HEK293 (cell line): ENCODE results near the gene LRRC49.

Experiments
- CTCF ChIA-PET: fragments of 350-600 bp; formaldehyde crosslinking; extraction: SDS; loops from one replicate; lab custom pipeline; 2021; ENCODE audit warnings: antibody characterized with exemption; lab: Yijun Ruan, JAX
- POLR2A ChIA-PET: fragments of 300-600 bp; formaldehyde crosslinking; extraction: SDS; loops from one replicate; lab custom pipeline; 2020; ENCODE audit warnings: antibody characterized with exemption, inconsistent platforms; lab: Yijun Ruan, JAX
- H3K27ac ChIP-seq: fragments of 200-500 bp; sonication (Bioruptor generic); 2 replicates; pipeline ENCODE4 v1.5.1; 2014; ENCODE audit warnings: low read depth, low read length, control low read depth, inconsistent platforms; ENCODE audit errors: extremely low read depth
- H3K36me3 ChIP-seq, 2 experiments: fragments of 200-500 bp in 1 of 2; sonication (Bioruptor generic) in 1 of 2; 1 replicate in 1 of 2; 2 replicates in 1 of 2; pipeline ENCODE4 v1.5.1; 2014 to 2017; ENCODE audit warnings: inconsistent platforms in 2 of 2, low read length in 2 of 2; ENCODE audit not compliant: control insufficient read depth in 2 of 2, insufficient read depth in 1 of 2
- H3K4me1 ChIP-seq: fragments of 200-500 bp; sonication (Bioruptor generic); 2 replicates; pipeline ENCODE4 v1.5.1; 2014; ENCODE audit warnings: mild to moderate bottlenecking, low read length, inconsistent platforms; ENCODE audit not compliant: control insufficient read depth, insufficient read depth
- H3K4me3 ChIP-seq: 2 replicates; pipeline ENCODE4 v1.5.1; 2011; ENCODE audit warnings: low read depth, mild to moderate bottlenecking, control low read depth, low read length, moderate library complexity
- H3K9me3 ChIP-seq: fragments of 200-500 bp; sonication (Bioruptor generic); 2 replicates; pipeline ENCODE4 v1.5.1; 2014; ENCODE audit warnings: low read depth, low read length, inconsistent platforms; ENCODE audit not compliant: control insufficient read depth, insufficient read depth
- AEBP2 ChIP-seq: fragments of 450-650 bp; formaldehyde crosslinking; IDR thresholded peaks from 2 replicates; pipeline ENCODE4 v1.5.1; 2016; ENCODE audit warnings: missing biosample characterization, missing genetic modification characterization, borderline replicate concordance
- EGR2 ChIP-seq: fragments of 450-650 bp; formaldehyde crosslinking; IDR thresholded peaks from 2 replicates; pipeline ENCODE4 v1.5.1; 2016; ENCODE audit warnings: low read depth, missing biosample characterization, missing genetic modification characterization
- GLIS2 ChIP-seq: fragments of 450-650 bp; formaldehyde crosslinking; IDR thresholded peaks from 2 replicates; pipeline ENCODE4 v1.5.1; 2016; ENCODE audit warnings: missing biosample characterization, missing genetic modification characterization
- HOXA7 ChIP-seq: sonication (generic); formaldehyde crosslinking; IDR thresholded peaks from 2 replicates; pipeline ENCODE4 v1.8.1; 2022; ENCODE audit warnings: missing genetic modification reagents, borderline replicate concordance
- KLF17 ChIP-seq: fragments of 450-650 bp; formaldehyde crosslinking; IDR thresholded peaks from 2 replicates; pipeline ENCODE4 v1.5.1; 2016; ENCODE audit warnings: missing biosample characterization, missing genetic modification characterization
- OSR2 ChIP-seq: fragments of 450-650 bp; formaldehyde crosslinking; IDR thresholded peaks from 2 replicates; pipeline ENCODE4 v1.5.1; 2016; ENCODE audit warnings: missing biosample characterization, missing genetic modification characterization
- PRDM10 ChIP-seq: fragments of 450-650 bp; formaldehyde crosslinking; IDR thresholded peaks from 2 replicates; pipeline ENCODE4 v1.5.1; 2016; ENCODE audit warnings: missing biosample characterization, missing genetic modification characterization
- SETDB1 ChIP-seq: IDR thresholded peaks from one replicate; pipeline ENCODE4 v1.6.1; 2017; ENCODE audit warnings: mild to moderate bottlenecking, low read length, moderate library complexity, mixed read lengths; ENCODE audit not compliant: insufficient read length
- SP2 ChIP-seq: fragments of 450-650 bp; formaldehyde crosslinking; IDR thresholded peaks from 2 replicates; pipeline ENCODE4 v1.5.1; 2016; ENCODE audit warnings: missing biosample characterization, missing genetic modification characterization
- TRIM28 ChIP-seq: IDR thresholded peaks from 2 replicates; pipeline ENCODE4 v1.6.1; 2011; ENCODE audit warnings: low read length, control low read depth, borderline replicate concordance
- ZBTB6 ChIP-seq: fragments of 450-650 bp; formaldehyde crosslinking; IDR thresholded peaks from 2 replicates; pipeline ENCODE4 v1.5.1; 2017; ENCODE audit warnings: missing biosample characterization, missing genetic modification characterization
- ZBTB7A ChIP-seq: fragments of 450-650 bp; formaldehyde crosslinking; IDR thresholded peaks from 2 replicates; pipeline ENCODE4 v1.5.1; 2016; ENCODE audit warnings: low read depth, missing biosample characterization, missing genetic modification characterization
- ZFP37 ChIP-seq: fragments of 450-650 bp; formaldehyde crosslinking; IDR thresholded peaks from 2 replicates; pipeline ENCODE4 v1.5.1; 2016; ENCODE audit warnings: missing biosample characterization, missing genetic modification characterization
- ZNF169 ChIP-seq: fragments of 450-650 bp; formaldehyde crosslinking; IDR thresholded peaks from 2 replicates; pipeline ENCODE4 v1.5.1; 2016; ENCODE audit warnings: missing biosample characterization, missing genetic modification characterization
- ZNF175 ChIP-seq: fragments of 450-650 bp; formaldehyde crosslinking; IDR thresholded peaks from 2 replicates; pipeline ENCODE4 v1.5.1; 2016; ENCODE audit warnings: missing biosample characterization, missing genetic modification characterization
- ZNF2 ChIP-seq: fragments of 450-650 bp; formaldehyde crosslinking; IDR thresholded peaks from 2 replicates; pipeline ENCODE4 v1.5.1; 2016; ENCODE audit warnings: missing biosample characterization, missing genetic modification characterization
- ZNF23 ChIP-seq: fragments of 450-650 bp; formaldehyde crosslinking; IDR thresholded peaks from 2 replicates; pipeline ENCODE4 v1.5.1; 2016; ENCODE audit warnings: missing biosample characterization, missing genetic modification characterization, borderline replicate concordance
- ZNF311 ChIP-seq: fragments of 450-650 bp; formaldehyde crosslinking; IDR thresholded peaks from 2 replicates; pipeline ENCODE4 v1.5.1; 2017; ENCODE audit warnings: missing biosample characterization, missing genetic modification characterization, borderline replicate concordance
- ZNF488 ChIP-seq: fragments of 450-650 bp; formaldehyde crosslinking; IDR thresholded peaks from 2 replicates; pipeline ENCODE4 v1.5.1; 2016; ENCODE audit warnings: missing biosample characterization, missing genetic modification characterization
- ZNF513 ChIP-seq: fragments of 450-650 bp; IDR thresholded peaks from 2 replicates; pipeline ENCODE4 v1.5.1; 2018; ENCODE audit warnings: missing biosample characterization, missing genetic modification characterization
- ZNF530 ChIP-seq: fragments of 450-650 bp; formaldehyde crosslinking; IDR thresholded peaks from 2 replicates; pipeline ENCODE4 v1.5.1; 2016; ENCODE audit warnings: low read depth, missing biosample characterization, missing genetic modification characterization
- ZNF548 ChIP-seq: fragments of 450-650 bp; formaldehyde crosslinking; IDR thresholded peaks from 2 replicates; pipeline ENCODE4 v1.5.1; 2016; ENCODE audit warnings: missing biosample characterization, missing genetic modification characterization
- ZNF549 ChIP-seq: fragments of 450-650 bp; IDR thresholded peaks from 2 replicates; pipeline ENCODE4 v1.5.1; 2018; ENCODE audit warnings: missing biosample characterization, missing genetic modification characterization, mild to moderate bottlenecking, inconsistent platforms, moderate library complexity
- ZNF610 ChIP-seq: fragments of 450-650 bp; formaldehyde crosslinking; IDR thresholded peaks from 2 replicates; pipeline ENCODE4 v1.5.1; 2016; ENCODE audit warnings: missing biosample characterization, missing genetic modification characterization, borderline replicate concordance
- ZNF624 ChIP-seq: fragments of 450-650 bp; formaldehyde crosslinking; IDR thresholded peaks from 2 replicates; pipeline ENCODE4 v1.5.1; 2017; ENCODE audit warnings: missing biosample characterization, missing genetic modification characterization
- ZNF626 ChIP-seq: fragments of 450-650 bp; sonication (Bioruptor Pico); formaldehyde crosslinking; IDR thresholded peaks from 2 replicates; pipeline ENCODE4 v1.5.1; 2018; ENCODE audit warnings: missing biosample characterization, missing genetic modification characterization, inconsistent platforms
- ZNF76 ChIP-seq: fragments of 450-650 bp; formaldehyde crosslinking; IDR thresholded peaks from 2 replicates; pipeline ENCODE4; 2016; ENCODE audit warnings: low read depth, missing biosample characterization, missing genetic modification characterization, borderline replicate concordance
- ZXDB ChIP-seq: fragments of 450-650 bp; formaldehyde crosslinking; IDR thresholded peaks from 2 replicates; pipeline ENCODE4 v1.5.1; 2016; ENCODE audit warnings: missing biosample characterization, missing genetic modification characterization

The LRRC49 gene

GRCh38 chr15:70907784-70908471 lies 15.3 kb downstream of the LRRC49 start:
- POLR2A ChIA-PET, result no interaction called here
- Histone ChIP-seq H3K4me3 (no peak overlapping the region), H3K27ac (no peak overlapping the region), H3K36me3 (peaks cover 0 to 30% of the 10 kb centered on the region in 2 experiments; a peak in 2 of 3 replicates), H3K9me3 (peaks cover 7% of the 10 kb centered on the region; the same call in 1 of the 2 replicates), H3K4me1 (no peaks in the 10 kb centered on the region)
- CTCF ChIA-PET, result interaction anchor here (0.6 to 1.7 kb wide), 5 partner anchors 12 to 105 kb away, joined by 3 to 5 read pairs (median 3); no protein-coding TSS in a partner anchor
- peak; percentile 77; the same call in 1 of the 2 replicates for TF ChIP-seq ZNF626 (tag by site-specific recombination)
- TF ChIP-seq HOXA7 (CRISPR knock-in tag), result no peak
- no peak for TF ChIP-seq ZNF76
- TF ChIP-seq KLF17, result no peak
- no peak for TF ChIP-seq ZNF610
- no peak for TF ChIP-seq ZNF530 (tag by site-specific recombination)
- TF ChIP-seq ZNF169, result 0 out of 2 replicates have a peak, but pooled peaks have one; percentile 35
- TF ChIP-seq TRIM28, result peak; percentile 99
- no peak for TF ChIP-seq ZXDB
- TF ChIP-seq PRDM10 (tag by site-specific recombination), result no peak
- no peak for TF ChIP-seq ZNF624
- TF ChIP-seq SETDB1, result peak; percentile 96
- TF ChIP-seq EGR2 (tag by site-specific recombination), result no peak
- TF ChIP-seq OSR2, result no peak
- TF ChIP-seq ZNF175 (tag by site-specific recombination), result no peak
- no peak for TF ChIP-seq AEBP2
- TF ChIP-seq ZNF23 (tag by site-specific recombination), result no peak
- TF ChIP-seq ZBTB7A (tag by site-specific recombination), result no peak
- TF ChIP-seq ZNF488 (tag by site-specific recombination), result no peak
- no peak for TF ChIP-seq ZNF2 (tag by site-specific recombination)
- TF ChIP-seq ZBTB6 (tag by site-specific recombination), result no peak
- no peak for TF ChIP-seq GLIS2
- TF ChIP-seq ZNF548 (tag by site-specific recombination), result no peak
- TF ChIP-seq ZNF311, result 0 out of 2 replicates have a peak, but pooled peaks have one; percentile 25
- peak; percentile 35; the same call in 1 of the 2 replicates for TF ChIP-seq ZNF549 (tag by site-specific recombination)
- no peak for TF ChIP-seq ZNF513 (tag by site-specific recombination)
- TF ChIP-seq SP2, result no peak
- no peak for TF ChIP-seq ZFP37
